GM12801 (cell line): ENCODE results near the gene FADS1.

Experiments
- TF ChIP-seq, protein P1 (sequence below): IDR thresholded peaks from one replicate; pipeline ENCODE4 v1.5.1; 2011; ENCODE audit warnings: control low read depth; ENCODE audit not compliant: insufficient read length; ENCODE audit errors: extremely low read depth

Gene FADS1

GRCh38 chr11:61828629-61829407, 12.0 kb upstream of the FADS1 start:
- TF ChIP-seq, protein P1, sequence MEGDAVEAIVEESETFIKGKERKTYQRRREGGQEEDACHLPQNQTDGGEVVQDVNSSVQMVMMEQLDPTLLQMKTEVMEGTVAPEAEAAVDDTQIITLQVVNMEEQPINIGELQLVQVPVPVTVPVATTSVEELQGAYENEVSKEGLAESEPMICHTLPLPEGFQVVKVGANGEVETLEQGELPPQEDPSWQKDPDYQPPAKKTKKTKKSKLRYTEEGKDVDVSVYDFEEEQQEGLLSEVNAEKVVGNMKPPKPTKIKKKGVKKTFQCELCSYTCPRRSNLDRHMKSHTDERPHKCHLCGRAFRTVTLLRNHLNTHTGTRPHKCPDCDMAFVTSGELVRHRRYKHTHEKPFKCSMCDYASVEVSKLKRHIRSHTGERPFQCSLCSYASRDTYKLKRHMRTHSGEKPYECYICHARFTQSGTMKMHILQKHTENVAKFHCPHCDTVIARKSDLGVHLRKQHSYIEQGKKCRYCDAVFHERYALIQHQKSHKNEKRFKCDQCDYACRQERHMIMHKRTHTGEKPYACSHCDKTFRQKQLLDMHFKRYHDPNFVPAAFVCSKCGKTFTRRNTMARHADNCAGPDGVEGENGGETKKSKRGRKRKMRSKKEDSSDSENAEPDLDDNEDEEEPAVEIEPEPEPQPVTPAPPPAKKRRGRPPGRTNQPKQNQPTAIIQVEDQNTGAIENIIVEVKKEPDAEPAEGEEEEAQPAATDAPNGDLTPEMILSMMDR = no peak

DNA sequence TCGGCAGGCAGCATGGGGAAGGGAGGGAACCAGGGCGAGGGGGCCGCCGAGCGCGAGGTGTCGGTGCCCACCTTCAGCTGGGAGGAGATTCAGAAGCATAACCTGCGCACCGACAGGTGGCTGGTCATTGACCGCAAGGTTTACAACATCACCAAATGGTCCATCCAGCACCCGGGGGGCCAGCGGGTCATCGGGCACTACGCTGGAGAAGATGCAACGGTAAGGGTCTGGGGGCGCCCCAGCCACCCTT, 11.5 kb upstream of the FADS1 start:
- TF ChIP-seq, protein P1 = no peak

GRCh38 chr11:61827571-61828378, 11.0 kb upstream of the FADS1 start, which contains the start of gene FADS2:
Gene FADS2 (plus strand): TSS chr11:61828300. CDS start chr11:61828391, 91 bp downstream.
- TF ChIP-seq, protein P1 = no peak

DNA sequence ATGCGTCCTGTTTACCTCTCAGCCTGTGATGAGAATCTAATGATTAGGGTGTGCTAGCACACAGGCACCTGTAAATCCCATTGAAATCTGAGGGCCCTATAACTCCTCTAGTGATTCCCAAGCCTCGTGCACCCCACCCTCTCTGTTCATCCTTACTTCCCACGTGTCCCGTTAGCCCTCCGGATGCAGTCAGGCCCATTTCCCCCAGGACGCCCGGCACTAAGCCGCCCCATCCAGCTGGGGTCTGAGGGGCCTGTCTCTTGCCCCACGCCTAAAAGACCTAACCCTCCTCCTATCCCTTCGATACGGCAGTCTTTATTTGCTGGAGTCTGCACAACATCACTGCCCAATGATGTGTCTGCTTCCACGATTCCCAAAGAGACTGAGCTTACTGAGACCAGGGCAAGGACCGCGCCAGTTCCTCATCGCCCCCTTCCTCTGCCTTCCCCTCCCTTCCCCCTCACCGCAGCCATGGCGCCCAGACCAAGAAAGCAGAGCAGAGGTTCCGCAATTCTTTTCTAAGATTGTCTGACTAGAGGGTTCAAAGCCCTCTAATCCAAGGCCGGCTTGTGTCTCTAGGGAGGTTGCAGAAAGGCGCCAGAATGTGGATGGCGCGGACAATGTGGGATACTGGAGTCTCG, 10.2 kb upstream of the FADS1 start:
- TF ChIP-seq, protein P1 = no peak

DNA sequence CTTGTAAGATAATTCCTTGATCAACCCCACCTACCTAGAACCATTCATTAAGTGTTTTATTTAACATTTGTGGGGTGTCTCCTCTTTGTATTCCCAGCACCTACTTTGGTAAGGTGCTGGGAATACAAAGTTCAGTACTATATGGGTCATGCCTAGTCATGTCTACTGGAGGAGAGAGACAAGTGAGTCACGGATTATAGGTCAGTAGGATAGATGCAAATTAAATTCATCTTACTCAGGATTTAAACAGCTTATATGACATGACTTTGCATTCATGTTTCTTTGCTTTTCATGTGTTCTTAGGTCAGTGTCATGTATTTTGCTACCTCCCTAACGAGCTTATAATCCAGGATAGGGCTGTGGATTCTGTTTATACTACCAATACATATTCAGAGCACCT, 3.4 kb upstream of the FADS1 start:
- TF ChIP-seq, protein P1 = no peak

- TF ChIP-seq, protein P1 = no peak
Measured at GRCh38 chr11:61817471-61818202, 834 bp upstream of the FADS1 start.
